Epidermal melanocyte (primary cell): ENCODE results near the gene ERBIN.
"Not testable (repeated sequence)": the region's sequence is repeated elsewhere in the genome, so short reads cannot be mapped to it uniquely, and the experiment has no call there.

ENCODE experiments used
- DNase-seq: peaks from one replicate; pipeline ENCODE4 v3.0.0; 2011; ENCODE audit warnings: low spot score; ENCODE audit not compliant: insufficient read length

ERBIN gene

GRCh38 chr5:65955746-65956145, 29.4 kb downstream of the ERBIN start:
- no peak for DNase-seq

- not testable (repeated sequence) for DNase-seq
Observed at GRCh38 chr5:65957703-65958102, 31.3 kb downstream of the ERBIN start.

GRCh38 chr5:65961633-65962032, 35.3 kb downstream of the ERBIN start:
- no peak for DNase-seq

GRCh38 chr5:65967288-65968066, 41.1 kb downstream of the ERBIN start:
- DNase-seq: no peak

- no peak for DNase-seq
Observed at GRCh38 chr5:65969539-65970393, 43.4 kb downstream of the ERBIN start.

- DNase-seq: no peak
Observed at GRCh38 chr5:65970481-65971367, 44.3 kb downstream of the ERBIN start.

- DNase-seq: no peak
Observed at GRCh38 chr5:65971643-65972042, 45.3 kb downstream of the ERBIN start.

GRCh38 chr5:65972896-65973295, 46.5 kb downstream of the ERBIN start:
- not testable (repeated sequence) for DNase-seq

GRCh38 chr5:65978251-65978650, 51.9 kb downstream of the ERBIN start:
- no peak for DNase-seq

GRCh38 chr5:65981548-65981947, 55.2 kb downstream of the ERBIN start:
- DNase-seq: no peak

- DNase-seq: no peak
Observed at GRCh38 chr5:65981969-65982619, 55.7 kb downstream of the ERBIN start.

GRCh38 chr5:65982635-65983034, 56.3 kb downstream of the ERBIN start:
- no peak for DNase-seq

GRCh38 chr5:65984098-65984885, 57.9 kb downstream of the ERBIN start:
- DNase-seq: no peak

GRCh38 chr5:65986050-65986451, 59.7 kb downstream of the ERBIN start:
- DNase-seq: no peak

GRCh38 chr5:65986796-65987195, 60.4 kb downstream of the ERBIN start:
- DNase-seq: no peak

- no peak for DNase-seq
Observed at GRCh38 chr5:65987982-65988381, 61.6 kb downstream of the ERBIN start.

- no peak for DNase-seq
Observed at GRCh38 chr5:65989158-65989557, 62.8 kb downstream of the ERBIN start.

- no peak for DNase-seq
Observed at GRCh38 chr5:65992630-65993029, 66.3 kb downstream of the ERBIN start.

GRCh38 chr5:65994117-65994786, 67.9 kb downstream of the ERBIN start:
- DNase-seq: no peak
